Measurements from ENCODE around the gene NFIA. TPM values are rescaled to one million over a fixed set of nuclear protein-coding genes. Genes with fewer than 3 reads are reported as not detected.

The NFIA gene
- total RNA-seq, 1 experiment from 2014 or later, result 65.4 TPM

- no peak overlapping the region for H3K4me3 ChIP-seq (ENCODE audit: low read depth, low read length, poor library complexity, severe bottlenecking)
- H3K4me1 ChIP-seq (ENCODE audit: insufficient read depth, low read length, poor library complexity, severe bottlenecking), result peaks cover 15% of the 10 kb centered on the region
- no peaks in the 10 kb centered on the region for H3K27me3 ChIP-seq (replicated peaks; ENCODE audit: insufficient read depth, low read depth, low read length, poor library complexity)
- no peak for DNase-seq (ENCODE audit: low spot score)
- no TSS peak for BruUV-seq (replicated peaks)
- no peak overlapping the region for H3K27ac ChIP-seq (ENCODE audit: low read depth, low read length, poor library complexity, severe bottlenecking)
- H3K9me3 ChIP-seq (ENCODE audit: low read depth, low read length, poor library complexity, severe bottlenecking), result peaks cover 3% of the 10 kb centered on the region
- TF ChIP-seq EZH2 (IDR thresholded peaks at IDR 0.05; ENCODE audit: borderline replicate concordance, low read depth, low read length, poor library complexity, severe bottlenecking) (no peak), CTCF (conservative IDR thresholded peaks at IDR 0.05; ENCODE audit: low read depth, low read length) (no peak)
- ChIA-PET POLR2A (ENCODE audit: low non-redundant PET) (no interaction called here), CTCF (no interaction called here)
- peaks cover 14% of the 10 kb centered on the region for H3K36me3 ChIP-seq (ENCODE audit: insufficient read depth, low read length, poor library complexity, severe bottlenecking)
- intact Hi-C loops (cut with micrococcal nuclease; ENCODE audit: unreplicated experiment), result no loop called here
These were observed 305.5 kb downstream of the NFIA start for GRCh38 chr1:61387829-61388228.

- CTCF ChIA-PET, result no interaction called here
- H3K27ac ChIP-seq (ENCODE audit: low read depth, low read length, poor library complexity, severe bottlenecking), result no peak overlapping the region
- H3K9me3 ChIP-seq (ENCODE audit: low read depth, low read length, poor library complexity, severe bottlenecking), result peaks cover 3% of the 10 kb centered on the region
- peaks cover 17% of the 10 kb centered on the region for H3K4me1 ChIP-seq (ENCODE audit: insufficient read depth, low read length, poor library complexity, severe bottlenecking)
- intact Hi-C loops (cut with micrococcal nuclease; ENCODE audit: unreplicated experiment), result no loop called here
- no peak for DNase-seq (ENCODE audit: low spot score)
- peaks cover 14% of the 10 kb centered on the region for H3K36me3 ChIP-seq (ENCODE audit: insufficient read depth, low read length, poor library complexity, severe bottlenecking)
- no peak for TF ChIP-seq CTCF (conservative IDR thresholded peaks at IDR 0.05; ENCODE audit: low read depth, low read length)
- TF ChIP-seq EZH2 (IDR thresholded peaks at IDR 0.05; ENCODE audit: borderline replicate concordance, low read depth, low read length, poor library complexity, severe bottlenecking), result no peak
- no TSS peak for BruUV-seq (replicated peaks)
- H3K27me3 ChIP-seq (replicated peaks; ENCODE audit: insufficient read depth, low read depth, low read length, poor library complexity), result no peaks in the 10 kb centered on the region
- H3K4me3 ChIP-seq (ENCODE audit: low read depth, low read length, poor library complexity, severe bottlenecking), result no peak overlapping the region
- POLR2A ChIA-PET (ENCODE audit: low non-redundant PET), result no interaction called here
These were observed 306.2 kb downstream of the NFIA start for GRCh38 chr1:61388566-61388965.

DNA sequence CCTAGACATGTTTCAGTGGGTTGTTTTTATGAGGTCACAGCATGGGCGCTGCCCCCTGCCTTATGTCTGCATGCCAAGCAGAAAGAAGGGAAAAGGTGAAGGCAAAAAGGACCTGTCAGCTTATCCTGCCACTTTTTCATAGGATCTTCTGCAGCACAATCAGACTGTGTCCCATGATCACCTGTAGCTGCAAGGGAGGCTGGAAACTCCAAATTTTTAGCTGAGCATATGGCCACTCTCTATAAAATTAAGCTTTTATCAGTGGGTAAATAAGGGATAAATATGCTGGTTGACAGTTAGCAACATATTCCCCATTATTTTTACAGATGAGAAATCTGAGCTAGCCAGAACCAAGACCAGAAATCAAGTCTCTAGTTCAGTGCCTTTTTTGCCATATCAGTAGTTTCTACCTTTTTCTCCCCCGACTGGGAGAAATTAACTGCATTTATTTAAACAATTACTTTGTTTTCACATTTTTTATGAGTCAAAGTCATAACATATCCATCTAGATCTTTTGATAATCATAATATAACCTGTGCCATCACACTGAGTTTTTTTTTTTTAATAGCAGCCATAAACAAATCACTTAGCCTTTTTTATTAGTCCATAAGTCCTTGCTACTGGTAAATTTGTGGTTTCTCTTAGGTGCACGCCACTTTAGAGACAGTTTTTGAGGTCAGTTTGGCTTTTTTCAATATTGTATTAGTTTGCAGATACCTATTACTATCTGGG, 307.0 kb downstream of the NFIA start:
- H3K27me3 ChIP-seq (replicated peaks; ENCODE audit: insufficient read depth, low read depth, low read length, poor library complexity), result no peaks in the 10 kb centered on the region

More for the DNA sequence above, 307.0 kb downstream of the NFIA start:
- Histone ChIP-seq H3K4me1 (ENCODE audit: insufficient read depth, low read length, poor library complexity, severe bottlenecking) (peaks cover 17% of the 10 kb centered on the region), H3K9me3 (ENCODE audit: low read depth, low read length, poor library complexity, severe bottlenecking) (peaks cover 3% of the 10 kb centered on the region), H3K36me3 (ENCODE audit: insufficient read depth, low read length, poor library complexity, severe bottlenecking) (peaks cover 14% of the 10 kb centered on the region), H3K4me3 (ENCODE audit: low read depth, low read length, poor library complexity, severe bottlenecking) (no peak overlapping the region), H3K27ac (ENCODE audit: low read depth, low read length, poor library complexity, severe bottlenecking) (no peak overlapping the region)
- TF ChIP-seq CTCF (conservative IDR thresholded peaks at IDR 0.05; ENCODE audit: low read depth, low read length) (no peak), EZH2 (IDR thresholded peaks at IDR 0.05; ENCODE audit: borderline replicate concordance, low read depth, low read length, poor library complexity, severe bottlenecking) (no peak)
- DNase-seq (ENCODE audit: low spot score), result no peak
- intact Hi-C loops (cut with micrococcal nuclease; ENCODE audit: unreplicated experiment), result no loop called here
- CTCF ChIA-PET, result no interaction called here
- POLR2A ChIA-PET (ENCODE audit: low non-redundant PET), result no interaction called here
- no TSS peak for BruUV-seq (replicated peaks)
